SU-DHL-6 (cell line): ENCODE measurements around the gene TULP3.

Source experiments
- CTCF ChIP-seq: fragments of 200-600 bp; sonication (generic); IDR thresholded peaks from one replicate; pipeline ENCODE4 v1.5.1; 2017; ENCODE audit warnings: antibody characterized with exemption, mild to moderate bottlenecking, low read length, moderate library complexity; ENCODE audit not compliant: insufficient read depth, poor library complexity, severe bottlenecking
- EZH2phosphoT487 ChIP-seq: fragments of 200-600 bp; sonication (generic), shearing (Covaris generic); conservative IDR thresholded peaks from 2 replicates; pipeline ENCODE4 v1.6.1; 2018; ENCODE audit warnings: mild to moderate bottlenecking, antibody characterized with exemption, low read length, moderate library complexity, mixed read lengths

- no peak for TF ChIP-seq CTCF
- TF ChIP-seq EZH2phosphoT487: no peak
Measured at GRCh38 chr12:2984698-2985097, 94.0 kb downstream of the TULP3 start.
